ENCODE data around the gene SLC25A51.

SLC25A51 gene

DNA sequence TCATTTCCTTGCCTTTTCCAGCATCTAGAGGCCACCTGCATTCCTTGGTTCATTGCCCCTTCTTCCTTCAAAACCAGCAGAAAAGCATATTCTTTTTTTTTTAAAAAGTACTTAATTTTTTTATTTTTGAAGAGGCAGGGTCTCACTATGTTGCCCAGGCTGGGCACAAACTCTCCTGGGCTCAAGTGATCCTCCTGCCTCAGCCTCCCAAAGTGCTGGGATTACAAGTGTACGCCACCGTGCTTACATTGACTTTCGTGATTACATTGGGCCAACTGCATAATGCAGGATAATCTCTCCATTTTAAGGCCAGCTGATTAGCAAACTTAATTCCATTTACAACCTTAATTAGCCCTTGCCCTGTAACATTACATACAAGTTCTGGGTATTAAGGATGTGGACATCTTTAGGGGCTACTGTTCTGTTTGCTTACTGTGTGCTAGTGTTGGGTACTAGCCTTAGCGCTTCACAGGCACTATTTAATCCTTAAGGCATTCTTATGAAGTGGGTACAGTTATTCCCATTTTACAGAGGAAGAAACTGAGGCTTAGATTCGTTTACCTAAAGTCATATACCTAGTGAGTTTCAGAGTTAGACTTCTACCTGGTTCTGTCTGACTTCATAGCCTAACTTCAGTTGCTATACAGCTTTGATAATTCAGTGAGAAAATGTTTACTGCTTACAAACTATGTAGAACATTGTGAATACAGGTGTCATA, 33.7 kb downstream of the SLC25A51 start:
- TF ChIP-seq, protein P1, sequence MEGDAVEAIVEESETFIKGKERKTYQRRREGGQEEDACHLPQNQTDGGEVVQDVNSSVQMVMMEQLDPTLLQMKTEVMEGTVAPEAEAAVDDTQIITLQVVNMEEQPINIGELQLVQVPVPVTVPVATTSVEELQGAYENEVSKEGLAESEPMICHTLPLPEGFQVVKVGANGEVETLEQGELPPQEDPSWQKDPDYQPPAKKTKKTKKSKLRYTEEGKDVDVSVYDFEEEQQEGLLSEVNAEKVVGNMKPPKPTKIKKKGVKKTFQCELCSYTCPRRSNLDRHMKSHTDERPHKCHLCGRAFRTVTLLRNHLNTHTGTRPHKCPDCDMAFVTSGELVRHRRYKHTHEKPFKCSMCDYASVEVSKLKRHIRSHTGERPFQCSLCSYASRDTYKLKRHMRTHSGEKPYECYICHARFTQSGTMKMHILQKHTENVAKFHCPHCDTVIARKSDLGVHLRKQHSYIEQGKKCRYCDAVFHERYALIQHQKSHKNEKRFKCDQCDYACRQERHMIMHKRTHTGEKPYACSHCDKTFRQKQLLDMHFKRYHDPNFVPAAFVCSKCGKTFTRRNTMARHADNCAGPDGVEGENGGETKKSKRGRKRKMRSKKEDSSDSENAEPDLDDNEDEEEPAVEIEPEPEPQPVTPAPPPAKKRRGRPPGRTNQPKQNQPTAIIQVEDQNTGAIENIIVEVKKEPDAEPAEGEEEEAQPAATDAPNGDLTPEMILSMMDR (IDR thresholded peaks at IDR 0.05; ENCODE audit: control insufficient read depth, extremely low read depth, insufficient read depth): no peak
- no peak overlapping the region for H3K4me3 ChIP-seq (ENCODE audit: low read depth, low read length)
- DNase-seq (ENCODE audit: low read depth): no peak

DNA sequence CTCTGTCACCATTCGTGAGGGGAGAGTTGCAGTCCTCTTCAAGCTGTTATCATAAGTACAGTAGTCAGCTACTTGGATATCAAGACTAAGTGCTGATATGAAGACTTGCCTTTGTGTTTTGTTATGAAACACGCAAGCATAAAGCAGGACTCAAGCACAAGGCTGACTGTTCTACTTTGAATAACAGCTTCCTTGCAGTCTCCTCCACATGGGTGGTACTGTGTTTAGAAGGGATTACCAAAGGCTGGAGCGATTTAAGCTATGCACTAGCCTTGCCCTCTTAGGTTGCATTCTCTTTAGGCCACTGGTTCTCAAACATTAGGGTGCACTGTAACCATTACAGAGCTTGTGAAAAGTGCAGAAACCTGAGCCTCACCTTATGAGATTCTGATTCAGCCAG, 41.4 kb downstream of the SLC25A51 start:
- TF ChIP-seq, protein P1 (IDR thresholded peaks at IDR 0.05; ENCODE audit: control insufficient read depth, extremely low read depth, insufficient read depth): no peak
- no peak for DNase-seq (ENCODE audit: low read depth)
- no peak overlapping the region for H3K4me3 ChIP-seq (ENCODE audit: low read depth, low read length)

DNA sequence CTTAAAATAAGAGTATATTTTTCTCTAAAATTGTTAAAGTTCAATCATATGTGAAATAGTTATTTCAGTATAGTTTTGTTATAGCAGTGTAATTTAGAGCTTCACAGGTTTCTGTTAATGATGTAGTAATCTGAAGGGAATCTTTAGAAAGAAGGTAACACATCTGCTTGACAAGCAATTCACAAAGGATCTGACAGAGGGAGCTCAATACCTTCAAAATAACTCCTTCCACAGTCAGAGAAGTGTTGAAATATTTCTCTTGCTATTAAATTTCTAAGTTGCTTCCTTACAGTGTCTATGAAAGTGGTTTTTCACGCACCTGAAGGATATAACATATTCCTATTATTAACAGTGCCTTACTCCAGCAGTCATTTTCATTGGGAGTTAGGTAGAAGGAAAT, 44.9 kb downstream of the SLC25A51 start:
- TF ChIP-seq, protein P1 (IDR thresholded peaks at IDR 0.05; ENCODE audit: control insufficient read depth, extremely low read depth, insufficient read depth): peak; percentile 32; the same call in 1 of the 2 replicates
- no peak for DNase-seq (ENCODE audit: low read depth)
- no peak overlapping the region for H3K4me3 ChIP-seq (ENCODE audit: low read depth, low read length)

DNA sequence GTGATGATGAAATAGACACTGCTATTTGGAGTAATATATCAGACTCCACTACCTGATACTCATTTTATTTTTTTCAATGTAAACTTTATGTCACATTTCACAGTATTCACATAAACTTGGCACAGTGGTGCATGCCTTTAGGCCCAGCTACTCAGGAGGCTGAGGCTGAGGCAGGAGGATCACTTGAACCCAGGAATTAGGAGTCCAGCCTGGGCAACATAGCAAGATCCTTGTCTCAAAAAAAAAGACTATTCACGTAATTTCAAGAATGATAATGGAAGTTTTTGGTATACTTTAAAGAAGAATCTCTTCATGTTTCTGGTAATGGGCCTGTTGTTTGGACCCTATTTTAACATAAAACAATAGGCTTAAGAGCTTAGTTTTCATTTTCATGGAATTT, 47.4 kb downstream of the SLC25A51 start:
- no peak overlapping the region for H3K4me3 ChIP-seq (ENCODE audit: low read depth, low read length)
- no peak for DNase-seq (ENCODE audit: low read depth)
- TF ChIP-seq, protein P1 (IDR thresholded peaks at IDR 0.05; ENCODE audit: control insufficient read depth, extremely low read depth, insufficient read depth): no peak

DNA sequence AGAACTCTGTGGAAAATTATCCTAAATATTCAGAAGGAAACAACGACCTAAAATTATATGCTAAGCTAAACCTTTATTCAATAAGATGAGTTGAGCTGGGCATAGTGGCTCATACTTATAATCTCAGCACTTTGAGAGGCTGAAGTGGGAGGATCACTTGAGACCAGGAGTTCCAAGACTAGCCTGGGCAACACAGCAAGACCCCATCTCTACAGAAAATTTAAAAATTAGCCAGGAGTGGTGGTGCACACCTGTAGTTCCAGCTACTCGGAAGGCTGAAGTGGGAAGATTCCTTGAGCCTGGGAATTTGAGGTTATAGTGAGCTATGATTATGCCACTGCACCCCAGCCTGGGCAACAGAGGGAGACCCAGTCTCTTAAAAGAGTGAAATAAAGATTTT, 51.7 kb downstream of the SLC25A51 start:
- TF ChIP-seq, protein P1 (IDR thresholded peaks at IDR 0.05; ENCODE audit: control insufficient read depth, extremely low read depth, insufficient read depth): no peak
- no peak for DNase-seq (ENCODE audit: low read depth)

DNA sequence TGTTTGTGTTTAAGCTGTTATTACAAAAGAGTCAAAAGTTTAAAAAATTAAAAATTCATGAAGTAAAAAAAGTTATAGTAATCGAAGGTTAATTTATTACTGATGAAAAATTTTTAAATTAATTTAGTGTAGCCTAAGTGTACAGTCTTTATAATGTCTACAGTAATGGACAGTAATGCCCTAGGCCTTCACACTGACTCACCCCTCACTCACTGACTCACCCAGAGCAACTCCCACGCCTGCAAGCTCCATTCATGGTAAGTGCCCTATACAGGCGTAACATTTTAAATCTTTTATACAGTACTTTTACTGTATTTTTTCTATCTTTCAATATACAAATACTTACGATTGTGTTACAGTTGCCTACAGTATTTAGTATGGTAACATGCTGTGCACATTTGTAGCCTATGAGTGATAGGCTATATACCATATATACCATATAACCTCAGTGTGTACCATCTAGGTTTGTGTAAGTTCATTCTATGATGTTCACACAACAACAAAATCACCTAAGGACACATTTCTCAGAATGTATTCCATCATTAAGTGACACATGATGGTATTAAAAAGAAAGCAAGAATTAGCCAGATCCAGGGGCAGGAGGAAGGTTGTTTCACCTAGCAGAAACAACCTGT, 63.2 kb downstream of the SLC25A51 start:
- no peak for DNase-seq (ENCODE audit: low read depth)
- TF ChIP-seq, protein P1 (IDR thresholded peaks at IDR 0.05; ENCODE audit: control insufficient read depth, extremely low read depth, insufficient read depth): no peak
- H3K4me3 ChIP-seq (ENCODE audit: low read depth, low read length): no peak overlapping the region

More for the DNA sequence above, 51.7 kb downstream of the SLC25A51 start:
- no peak overlapping the region for H3K4me3 ChIP-seq (ENCODE audit: low read depth, low read length)

Measured in LNCaP clone FGC (cell line).